Fibroblast of pulmonary artery (primary cell): ENCODE measurements around the gene UMAD1.

Source experiments
- DNase-seq: peaks from one replicate; pipeline ENCODE4 v3.0.0-alpha.2; 2010; ENCODE audit warnings: low read depth
- H3K4me3 ChIP-seq: replicated peaks from 2 replicates; pipeline ENCODE4 v1.5.1; 2011; ENCODE audit warnings: low read depth, mild to moderate bottlenecking, control low read depth, low read length, moderate library complexity
- CTCF ChIP-seq: IDR thresholded peaks from 2 replicates; pipeline ENCODE4 v1.5.1; 2011; ENCODE audit warnings: mild to moderate bottlenecking, control low read depth, low read length, inconsistent platforms; ENCODE audit errors: missing control alignments

The UMAD1 gene

GRCh38 chr7:7876419-7876818, 235.9 kb downstream of the UMAD1 start:
- no peak for TF ChIP-seq CTCF
- no peak for DNase-seq
- no peak overlapping the region for H3K4me3 ChIP-seq

DNA sequence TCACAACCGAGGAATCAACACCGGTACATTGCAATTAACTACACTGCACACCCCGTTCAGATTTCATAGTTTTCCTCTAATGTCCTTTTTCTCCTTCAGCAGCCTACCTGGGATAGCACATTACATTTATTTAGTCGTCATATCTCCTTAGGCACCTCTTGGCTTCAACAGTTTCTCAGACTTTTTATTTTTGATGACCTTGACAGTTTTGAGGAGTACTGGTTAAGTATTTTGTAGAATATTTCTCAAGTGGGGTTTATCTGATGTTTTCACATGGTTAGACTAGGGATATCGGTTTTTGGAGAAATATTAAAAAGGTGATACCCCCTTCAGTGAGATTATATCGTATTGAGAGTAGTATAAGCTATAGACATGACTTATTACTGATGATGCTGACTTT, 241.0 kb downstream of the UMAD1 start:
- no peak overlapping the region for H3K4me3 ChIP-seq
- TF ChIP-seq CTCF, result no peak
- no peak for DNase-seq

- no peak for TF ChIP-seq CTCF
- no peak overlapping the region for H3K4me3 ChIP-seq
- DNase-seq, result no peak
These were observed 242.3 kb downstream of the UMAD1 start for GRCh38 chr7:7882888-7883287.

- H3K4me3 ChIP-seq, result no peak overlapping the region
- no peak for TF ChIP-seq CTCF
- DNase-seq, result no peak
These were observed 242.8 kb downstream of the UMAD1 start for GRCh38 chr7:7883394-7883793.

- TF ChIP-seq CTCF, result no peak
- peak; percentile 57 for DNase-seq
These were observed 244.3 kb downstream of the UMAD1 start for GRCh38 chr7:7884855-7885254.

DNA sequence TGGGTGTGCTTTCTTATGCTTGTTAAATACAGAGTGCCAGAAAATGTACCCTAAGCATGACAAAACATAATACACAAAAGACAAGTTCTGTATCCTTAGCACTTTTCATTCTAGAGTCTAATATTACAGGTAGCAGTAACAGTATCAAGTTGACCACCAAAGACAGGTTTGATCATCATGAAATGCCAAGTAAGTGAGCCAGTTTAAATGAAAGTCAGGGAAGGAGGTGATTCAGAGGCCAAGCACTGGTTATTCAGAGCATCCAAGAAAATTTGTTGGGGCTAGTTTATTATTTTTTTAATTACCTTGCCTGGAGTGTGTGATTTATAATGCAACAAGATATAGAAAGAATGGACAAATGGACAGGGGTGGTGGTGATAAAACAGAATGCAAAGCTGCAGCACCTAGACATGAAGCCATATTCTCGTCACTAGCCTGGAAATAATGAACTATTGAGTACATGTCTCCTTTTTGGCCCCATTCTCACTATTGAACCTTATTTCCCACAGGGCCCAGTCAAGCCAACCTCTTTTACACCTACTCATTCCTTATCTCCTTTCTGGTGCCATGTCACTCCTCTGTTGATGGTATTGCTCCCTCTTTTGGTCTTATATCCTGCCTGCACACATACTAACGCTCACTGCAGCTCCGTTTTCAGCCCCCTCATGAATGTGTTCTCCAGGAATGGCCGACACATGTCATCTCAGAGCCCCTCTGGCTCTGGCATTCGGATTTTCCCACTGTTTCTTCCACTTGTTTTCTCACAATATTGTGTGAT, 249.4 kb downstream of the UMAD1 start:
- no peak for TF ChIP-seq CTCF
- no peak for DNase-seq
- H3K4me3 ChIP-seq, result no peak overlapping the region

More at GRCh38 chr7:7884855-7885254, 244.3 kb downstream of the UMAD1 start:
- no peak overlapping the region for H3K4me3 ChIP-seq

- no peak overlapping the region for H3K4me3 ChIP-seq
- DNase-seq, result no peak
- TF ChIP-seq CTCF, result no peak
These were observed 254.6 kb downstream of the UMAD1 start for GRCh38 chr7:7895004-7895650.
